K562 (cell line): Measurements from ENCODE around the gene TULP4. TPM values are rescaled to one million over a fixed set of nuclear protein-coding genes. Genes with fewer than 3 reads are reported as not detected.

Experiments
- ATAC-seq: fragments of 200-7000 bp; cut with Tn5 transposase; 3 replicates; pipeline ENCODE4 v1.9.1; 2020; ENCODE audit warnings: moderate library complexity
- BruUV-seq: library from RNA; stranded (reverse); fragments of 400-500 nt; replicated peaks from 2 replicates; lab custom pipeline; 2021; lab: Mats Ljungman, UMichigan
- CTCF ChIA-PET: fragments of 300-600 bp; formaldehyde crosslinking; extraction: SDS; loops from one replicate; lab custom pipeline; 2021; ENCODE audit warnings: low intra/inter-chr PET ratio; lab: Yijun Ruan, JAX
- POLR2A ChIA-PET: fragments of 300-600, 350-650 bp; sonication (Branson Sonifier 250); formaldehyde crosslinking; extraction: SDS; loops from one replicate; lab custom pipeline; 2021; ENCODE audit warnings: antibody characterized with exemption, inconsistent platforms; lab: Yijun Ruan, JAX
- DNase-seq, 4 experiments: peaks; one replicate each; pipeline versions ENCODE4 v3.0.0 to v3.0.0-alpha.2; 2011 to 2018; ENCODE audit warnings: low spot score in 3 of 4, mixed read lengths in 3 of 4; ENCODE audit errors: extremely low read depth in 1 of 4
- FAIRE-seq: peaks from 2 replicates; lab custom pipeline; 2011; peaks lifted over from hg19 to GRCh38; lab: Jason Lieb, UNC
- H2AFZ ChIP-seq: 2 replicates; pipeline ENCODE4 v1.6.0; 2011; ENCODE audit warnings: low read depth, low read length, control low read depth, inconsistent platforms
- H3K27ac ChIP-seq: fragments of 200-600 bp; 3 replicates; pipeline ENCODE4 v1.8.0; 2011; ENCODE audit warnings: low read depth, mild to moderate bottlenecking, control low read depth, inconsistent platforms, low read length, moderate library complexity, mixed read lengths; ENCODE audit errors: extremely low read depth
- H3K27me3 ChIP-seq, 2 experiments: fragments of 300-600 bp in 1 of 2; 2 replicates in 1 of 2; 3 replicates in 1 of 2; pipeline versions ENCODE4 v1.6.0 to v1.8.0; 2011; ENCODE audit warnings: inconsistent platforms in 2 of 2, low read length in 2 of 2, mild to moderate bottlenecking in 1 of 2, mixed read lengths in 1 of 2, moderate library complexity in 1 of 2; ENCODE audit not compliant: control insufficient read depth in 2 of 2, insufficient read depth in 2 of 2
- H3K36me3 ChIP-seq: fragments of 300-600 bp; 3 replicates; pipeline ENCODE4 v1.8.0; 2011; ENCODE audit warnings: mild to moderate bottlenecking, low read length, inconsistent platforms; ENCODE audit not compliant: control insufficient read depth, insufficient read depth
- H3K4me1 ChIP-seq, 2 experiments: fragments of 200-600 bp in 1 of 2; replicated peaks in 1 of 2; 2 replicates in 1 of 2; 3 replicates in 1 of 2; pipeline versions ENCODE4 v1.5.1 to v1.8.0; 2011; ENCODE audit warnings: inconsistent platforms in 2 of 2, low read length in 2 of 2, mild to moderate bottlenecking in 1 of 2, mixed read lengths in 1 of 2, moderate library complexity in 1 of 2; ENCODE audit not compliant: control insufficient read depth in 2 of 2, insufficient read depth in 2 of 2
- H3K4me2 ChIP-seq: 2 replicates; pipeline ENCODE4 v1.6.1; 2011; ENCODE audit warnings: low read length, control low read depth, inconsistent platforms, mixed read lengths; ENCODE audit not compliant: insufficient read depth
- H3K4me3 ChIP-seq: fragments of 200-600 bp; sonication (generic), shearing (Covaris generic); 2 replicates; pipeline ENCODE4 v1.5.1; 2016; ENCODE audit warnings: control low read depth, inconsistent platforms
- H3K79me2 ChIP-seq: fragments of 200-600 bp; 3 replicates; pipeline ENCODE4 v1.8.0; 2011; ENCODE audit warnings: low read length, inconsistent platforms; ENCODE audit not compliant: control insufficient read depth, insufficient read depth
- H3K9ac ChIP-seq, 2 experiments: 2 replicates each; pipeline versions ENCODE4 v1.6.0 to v1.6.1; 2011; ENCODE audit warnings: low read depth in 2 of 2, low read length in 2 of 2, control low read depth in 1 of 2, inconsistent platforms in 1 of 2, mild to moderate bottlenecking in 1 of 2, mixed read lengths in 1 of 2; ENCODE audit not compliant: insufficient read depth in 1 of 2
- H3K9me1 ChIP-seq: one replicate; pipeline ENCODE4 v1.6.0; 2011; ENCODE audit warnings: inconsistent platforms, mild to moderate bottlenecking, low read length, moderate library complexity; ENCODE audit not compliant: control insufficient read depth, insufficient read depth
- H3K9me3 ChIP-seq: replicated peaks from 2 replicates; pipeline ENCODE4 v1.5.1; 2011; ENCODE audit warnings: low read depth, low read length, inconsistent platforms; ENCODE audit not compliant: control insufficient read depth, insufficient read depth
- H4K20me1 ChIP-seq: replicated peaks from 2 replicates; pipeline ENCODE4 v1.6.1; 2011; ENCODE audit warnings: low read length, inconsistent platforms, mixed read lengths; ENCODE audit not compliant: control insufficient read depth, insufficient read depth
- NR2F6 ChIP-seq: fragments of 450-650 bp; formaldehyde crosslinking; IDR thresholded peaks from 2 replicates; pipeline ENCODE4 v1.4.0; 2020; ENCODE audit warnings: mild to moderate bottlenecking
- POLR2AphosphoS2 ChIP-seq: IDR thresholded peaks from 2 replicates; pipeline ENCODE4 v1.6.1; 2012; ENCODE audit warnings: low read length, improper control_type of control experiment
- POLR2H ChIP-seq: IDR thresholded peaks from 2 replicates; pipeline ENCODE4 v1.6.1; 2016; ENCODE audit warnings: missing genetic modification characterization, low read depth, mild to moderate bottlenecking, control low read depth, missing compliant biosample characterization, moderate library complexity
- ZKSCAN8 ChIP-seq: fragments of 200-800 bp; sonication (Bioruptor generic); IDR thresholded peaks from 2 replicates; pipeline ENCODE4 v1.6.1; 2016; ENCODE audit warnings: missing genetic modification characterization, missing compliant biosample characterization
- WGBS: fragments of 100-300 bp; shearing (Covaris generic); methylation state at CpG from one replicate; pipeline ENCODE4 v1.1.6; 2016; ENCODE audit warnings: low coverage, mixed read lengths; ENCODE audit not compliant: insufficient coverage; ENCODE audit errors: missing lambda C conversion rate; 5-methylcytosine and 5-hydroxymethylcytosine counted together
- in situ Hi-C: fragments of 300-500 bp; cut with MboI; formaldehyde crosslinking; loops from 4 replicates; pipeline ENCODE4 v1.15.0; 2018; ENCODE audit warnings: inconsistent platforms, mixed read lengths
- intact Hi-C: fragments of 100-400 bp; cut with micrococcal nuclease; formaldehyde crosslinking; loops from 2 replicates; pipeline ENCODE4 v1.14.2; 2022
- polyA plus RNA-seq, 8 experiments: library from polyadenylated mRNA; depleted of rRNA in 4 of 8; stranded (reverse) in 5 of 8; unstranded in 3 of 8; fragments of >200 nt; fragmentation: Nextera tagmentation in 2 of 8; fragmentation: Illumina TruSeq in 1 of 8; extraction: Ambion mirVana in 2 of 8; extraction: Trizol in 1 of 8; gene quantifications; 2 replicates each; pipeline versions ENCODE4 v1.2.1 to v1.2.3, GENCODE V29; 2011 to 2014; ENCODE audit warnings: inconsistent platforms in 1 of 8, missing spikeins in 1 of 8
- total RNA-seq, 7 experiments: library from RNA; depleted of rRNA in 6 of 7; stranded (reverse); fragments of >200 nt in 6 of 7; fragmentation: Illumina TruSeq in 2 of 7; extraction: Trizol in 2 of 7; gene quantifications; 2 replicates each; pipeline versions ENCODE4 v1.2.1 to v1.2.3, GENCODE V29; 2011 to 2021; ENCODE audit warnings: low replicate concordance in 1 of 7
- TF ChIP-seq, protein P1 (sequence below): sonication (generic); IDR thresholded peaks from 2 replicates; pipeline ENCODE4 v1.6.1; 2016
- TF ChIP-seq, protein P2 (sequence below): fragments of 150-350 bp; conservative IDR thresholded peaks from 2 replicates; pipeline ENCODE4 v1.6.1; 2014; ENCODE audit warnings: low read length
- TF ChIP-seq, protein P3 (sequence below): fragments of 450-650 bp; IDR thresholded peaks from 2 replicates; pipeline ENCODE4 v1.6.1; 2016; ENCODE audit warnings: mild to moderate bottlenecking
- TF ChIP-seq, protein P4 (sequence below), 2 experiments: fragments of 250-450 bp in 1 of 2; fragments of 450-650 bp in 1 of 2; sonication (Bioruptor Pico) in 1 of 2; IDR thresholded peaks; 2 replicates each; pipeline versions ENCODE4 v1.6.1 to v1.8.0; 2016 to 2021; ENCODE audit warnings: mild to moderate bottlenecking in 2 of 2, moderate library complexity in 2 of 2, missing compliant biosample characterization in 1 of 2, missing genetic modification characterization in 1 of 2

TULP4 gene
- total and polyA plus RNA-seq, 9 of the 15 experiments (the other 6 are each of a cell fraction or from before 2014, with no cell fraction given): 1.2 to 50.4 (median 11.0) TPM

DNA sequence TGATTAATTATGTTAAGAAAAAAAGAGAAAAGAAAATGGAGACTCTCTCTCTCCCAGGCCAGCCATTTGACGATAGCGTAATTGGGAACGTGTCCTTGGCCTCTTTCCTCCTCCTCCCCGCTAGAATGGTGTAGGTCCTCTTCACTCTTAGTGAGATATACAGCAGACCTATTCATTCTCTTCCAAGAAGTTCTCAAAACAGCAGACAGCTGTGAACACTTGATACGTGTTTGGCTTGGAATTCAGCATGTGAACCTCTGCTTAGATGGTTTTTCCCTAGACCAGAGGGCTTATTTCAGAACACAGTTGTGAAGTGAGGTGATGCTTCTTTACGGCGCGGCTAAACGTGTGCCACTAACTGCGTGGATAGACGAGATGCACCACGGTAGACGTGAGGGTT is 32.6 kb upstream of the TULP4 start:
- intact Hi-C loops: no loop called here
- POLR2A ChIA-PET: no interaction called here
- CTCF ChIA-PET: no interaction called here

More for the DNA sequence above, 32.6 kb upstream of the TULP4 start:
- Histone ChIP-seq H3K9me3 (no peaks in the 10 kb centered on the region), H3K4me2 (no peak overlapping the region), H3K9me1 (no peaks in the 10 kb centered on the region), H3K79me2 (no peaks in the 10 kb centered on the region), H3K27ac (no peak overlapping the region), H3K4me1 (no peaks in the 10 kb centered on the region), H3K4me3 (no peak overlapping the region), H3K36me3 (no peaks in the 10 kb centered on the region), H3K9ac (no peak overlapping the region), H2AFZ (no peak overlapping the region), H4K20me1 (no peaks in the 10 kb centered on the region), H3K27me3 (no peaks in the 10 kb centered on the region)
- in situ Hi-C loops: no loop called here
- no TSS peak for BruUV-seq
- TF ChIP-seq NR2F6 (CRISPR knock-in tag) (no peak), ZKSCAN8 (no peak), POLR2H (no peak), POLR2AphosphoS2 (no peak)
- TF ChIP-seq, protein P1, sequence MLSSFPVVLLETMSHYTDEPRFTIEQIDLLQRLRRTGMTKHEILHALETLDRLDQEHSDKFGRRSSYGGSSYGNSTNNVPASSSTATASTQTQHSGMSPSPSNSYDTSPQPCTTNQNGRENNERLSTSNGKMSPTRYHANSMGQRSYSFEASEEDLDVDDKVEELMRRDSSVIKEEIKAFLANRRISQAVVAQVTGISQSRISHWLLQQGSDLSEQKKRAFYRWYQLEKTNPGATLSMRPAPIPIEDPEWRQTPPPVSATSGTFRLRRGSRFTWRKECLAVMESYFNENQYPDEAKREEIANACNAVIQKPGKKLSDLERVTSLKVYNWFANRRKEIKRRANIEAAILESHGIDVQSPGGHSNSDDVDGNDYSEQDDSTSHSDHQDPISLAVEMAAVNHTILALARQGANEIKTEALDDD: no peak
- TF ChIP-seq, protein P2, sequence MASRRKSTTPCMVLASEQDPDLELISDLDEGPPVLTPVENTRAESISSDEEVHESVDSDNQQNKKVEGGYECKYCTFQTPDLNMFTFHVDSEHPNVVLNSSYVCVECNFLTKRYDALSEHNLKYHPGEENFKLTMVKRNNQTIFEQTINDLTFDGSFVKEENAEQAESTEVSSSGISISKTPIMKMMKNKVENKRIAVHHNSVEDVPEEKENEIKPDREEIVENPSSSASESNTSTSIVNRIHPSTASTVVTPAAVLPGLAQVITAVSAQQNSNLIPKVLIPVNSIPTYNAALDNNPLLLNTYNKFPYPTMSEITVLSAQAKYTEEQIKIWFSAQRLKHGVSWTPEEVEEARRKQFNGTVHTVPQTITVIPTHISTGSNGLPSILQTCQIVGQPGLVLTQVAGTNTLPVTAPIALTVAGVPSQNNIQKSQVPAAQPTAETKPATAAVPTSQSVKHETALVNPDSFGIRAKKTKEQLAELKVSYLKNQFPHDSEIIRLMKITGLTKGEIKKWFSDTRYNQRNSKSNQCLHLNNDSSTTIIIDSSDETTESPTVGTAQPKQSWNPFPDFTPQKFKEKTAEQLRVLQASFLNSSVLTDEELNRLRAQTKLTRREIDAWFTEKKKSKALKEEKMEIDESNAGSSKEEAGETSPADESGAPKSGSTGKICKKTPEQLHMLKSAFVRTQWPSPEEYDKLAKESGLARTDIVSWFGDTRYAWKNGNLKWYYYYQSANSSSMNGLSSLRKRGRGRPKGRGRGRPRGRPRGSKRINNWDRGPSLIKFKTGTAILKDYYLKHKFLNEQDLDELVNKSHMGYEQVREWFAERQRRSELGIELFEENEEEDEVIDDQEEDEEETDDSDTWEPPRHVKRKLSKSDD: no peak
- TF ChIP-seq, protein P3, sequence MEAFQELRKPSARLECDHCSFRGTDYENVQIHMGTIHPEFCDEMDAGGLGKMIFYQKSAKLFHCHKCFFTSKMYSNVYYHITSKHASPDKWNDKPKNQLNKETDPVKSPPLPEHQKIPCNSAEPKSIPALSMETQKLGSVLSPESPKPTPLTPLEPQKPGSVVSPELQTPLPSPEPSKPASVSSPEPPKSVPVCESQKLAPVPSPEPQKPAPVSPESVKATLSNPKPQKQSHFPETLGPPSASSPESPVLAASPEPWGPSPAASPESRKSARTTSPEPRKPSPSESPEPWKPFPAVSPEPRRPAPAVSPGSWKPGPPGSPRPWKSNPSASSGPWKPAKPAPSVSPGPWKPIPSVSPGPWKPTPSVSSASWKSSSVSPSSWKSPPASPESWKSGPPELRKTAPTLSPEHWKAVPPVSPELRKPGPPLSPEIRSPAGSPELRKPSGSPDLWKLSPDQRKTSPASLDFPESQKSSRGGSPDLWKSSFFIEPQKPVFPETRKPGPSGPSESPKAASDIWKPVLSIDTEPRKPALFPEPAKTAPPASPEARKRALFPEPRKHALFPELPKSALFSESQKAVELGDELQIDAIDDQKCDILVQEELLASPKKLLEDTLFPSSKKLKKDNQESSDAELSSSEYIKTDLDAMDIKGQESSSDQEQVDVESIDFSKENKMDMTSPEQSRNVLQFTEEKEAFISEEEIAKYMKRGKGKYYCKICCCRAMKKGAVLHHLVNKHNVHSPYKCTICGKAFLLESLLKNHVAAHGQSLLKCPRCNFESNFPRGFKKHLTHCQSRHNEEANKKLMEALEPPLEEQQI: 0 out of 2 replicates have a peak, but pooled peaks have one; percentile 34
- TF ChIP-seq, protein P4, sequence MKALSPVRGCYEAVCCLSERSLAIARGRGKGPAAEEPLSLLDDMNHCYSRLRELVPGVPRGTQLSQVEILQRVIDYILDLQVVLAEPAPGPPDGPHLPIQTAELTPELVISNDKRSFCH (CRISPR knock-in tag; IDR thresholded peaks at IDR 0.05): no peak
- TF ChIP-seq, protein P4 (tag; IDR thresholded peaks at IDR 0.05): no peak
- 85% methylated on average over 13 of the region's 13 CpGs for WGBS
- DNase-seq: no peak
- no peak for FAIRE-seq
- no peak for ATAC-seq
